COLO668 (cell line): ENCODE measurements around the gene ZCCHC12.

Experiments used
- DNase-seq: peaks from one replicate; lab custom pipeline; 2025; ENCODE audit not compliant: unreplicated experiment; lab: John Stamatoyannopoulos, UW

ZCCHC12 gene

GRCh38 chrX:118865231-118865630 lies 41.6 kb downstream of the ZCCHC12 start:
- DNase-seq, result no peak

- DNase-seq, result no peak
Observed at GRCh38 chrX:118867251-118867650, 43.6 kb downstream of the ZCCHC12 start.

GRCh38 chrX:118872102-118872566 lies 48.5 kb downstream of the ZCCHC12 start:
- DNase-seq, result no peak
